Lung (tissue), 12 donors: ENCODE measurements around the gene ALKAL2. TPM values are rescaled to one million over a fixed set of nuclear protein-coding genes. Genes with fewer than 3 reads are reported as not detected.

Source experiments
- ATAC-seq: fragments of 200-7000 bp; cut with Tn5 transposase; one replicate; pipeline ENCODE4 v1.9.1; 2020; ENCODE audit warnings: moderate number of reproducible peaks; ENCODE audit not compliant: insufficient read depth, low FRiP score
- DNase-seq, 3 donors: peaks; one replicate each; pipeline ENCODE4 v3.0.0-alpha.2; 2013 to 2017
- H3K27ac ChIP-seq, 2 donors: one replicate each; pipeline ENCODE4 v1.5.1; 2013; ENCODE audit warnings: mild to moderate bottlenecking in 2 of 2, moderate library complexity in 2 of 2, control low read depth in 1 of 2, inconsistent platforms in 1 of 2, low read depth in 1 of 2, low read length in 1 of 2
- H3K27me3 ChIP-seq, 3 donors: one replicate each; pipeline ENCODE4 v1.5.1; 2013; ENCODE audit warnings: low read length in 2 of 3; ENCODE audit not compliant: control insufficient read depth in 3 of 3, insufficient read depth in 3 of 3
- H3K36me3 ChIP-seq, 4 donors: one replicate each; pipeline ENCODE4 v1.5.1; 2013; ENCODE audit warnings: low read length in 4 of 4, mild to moderate bottlenecking in 1 of 4, moderate library complexity in 1 of 4; ENCODE audit not compliant: control insufficient read depth in 4 of 4, insufficient read depth in 4 of 4
- H3K4me1 ChIP-seq, 5 donors: one replicate each; pipeline ENCODE4 v1.5.1; 2013; ENCODE audit warnings: low read length in 5 of 5, mild to moderate bottlenecking in 2 of 5, moderate library complexity in 1 of 5; ENCODE audit not compliant: control insufficient read depth in 5 of 5, insufficient read depth in 5 of 5
- H3K4me3 ChIP-seq: one replicate; pipeline ENCODE4 v1.5.1; 2013; ENCODE audit warnings: mild to moderate bottlenecking, control low read depth, moderate library complexity
- H3K9ac ChIP-seq, 2 donors: one replicate each; pipeline ENCODE4 v1.5.1; 2013; ENCODE audit warnings: low read length in 2 of 2, control low read depth in 1 of 2; ENCODE audit not compliant: insufficient read depth in 1 of 2
- H3K9me3 ChIP-seq, 4 donors: one replicate each; pipeline ENCODE4 v1.5.1; 2013; ENCODE audit warnings: low read length in 3 of 4, mild to moderate bottlenecking in 1 of 4, moderate library complexity in 1 of 4; ENCODE audit not compliant: control insufficient read depth in 4 of 4, insufficient read depth in 3 of 4
- WGBS, 2 donors: extraction: QIAGEN DNeasy Blood & Tissue Kit; methylation state at CpG; one replicate each; pipeline ENCODE4 v1.1.7; 2013; 5-methylcytosine and 5-hydroxymethylcytosine counted together
- polyA plus RNA-seq, 2 donors: library from polyadenylated mRNA; stranded (reverse); fragments of 200-250 nt; gene quantifications; one replicate each; pipeline ENCODE4 v1.2.1, GENCODE V29; 2013
- total RNA-seq, 2 donors: library from RNA; depleted of rRNA in 1 of 2; stranded (reverse); fragments of >200 nt in 1 of 2; gene quantifications; one replicate each; pipeline ENCODE4 v1.2.1, GENCODE V29; 2014 to 2021
- TF ChIP-seq, protein P1 (sequence below): IDR thresholded peaks from 2 replicates; pipeline ENCODE4 v1.5.1; 2012; ENCODE audit warnings: mild to moderate bottlenecking; ENCODE audit errors: control extremely low read depth, extremely low read depth
- donor health status: control.
- donor health status: control.
- donor health status: Bipolar disorder and iron deficiency.
- donor health status: healthy.
- donor health status: DM: yes; HTN: yes; CAD: no.

Gene ALKAL2
- total and polyA plus RNA-seq, 4 donors, result 13.4 to 31.3 (median 19.1) TPM

DNA sequence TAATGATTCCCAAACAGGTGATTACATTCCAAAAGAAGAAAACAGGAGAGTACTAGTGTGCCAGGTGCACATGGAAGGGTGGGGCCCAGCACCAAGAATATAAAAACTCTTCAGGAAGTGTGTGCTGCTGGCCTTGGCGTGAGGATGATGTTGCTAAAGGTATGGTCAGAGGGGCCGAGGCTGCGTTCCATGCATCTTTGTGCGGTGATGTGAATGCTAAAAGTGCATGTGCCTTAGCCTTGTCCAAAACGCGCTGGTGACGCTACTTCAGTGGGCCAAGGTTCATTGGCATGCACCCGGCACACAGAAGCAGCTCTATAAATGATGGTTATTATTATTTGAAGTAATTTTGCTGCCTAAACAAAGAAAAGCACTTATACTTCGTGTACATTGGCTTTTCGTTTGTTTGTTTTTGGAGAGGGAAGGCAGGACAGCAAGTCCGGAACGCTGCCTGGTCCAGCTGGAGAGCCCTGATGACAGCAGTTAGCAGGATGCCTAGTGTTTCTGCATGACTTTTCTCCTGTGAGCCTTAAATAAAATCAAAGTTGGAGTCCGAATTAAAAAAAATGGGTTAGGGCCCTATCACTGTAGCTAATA, 2.9 kb downstream of the ALKAL2 start:
- Histone ChIP-seq H3K4me1 (peaks cover 0 to 20% (median 7%) of the 10 kb centered on the region in 5 donors), H3K9ac (no peak overlapping the region), H3K4me3 (no peak overlapping the region), H3K36me3 (peaks cover 7 to 10% (median 8%) of the 10 kb centered on the region in 4 donors), H3K27ac (no peak overlapping the region), H3K9me3 (no peaks in the 10 kb centered on the region), H3K27me3 (peaks cover 6 to 21% (median 9%) of the 10 kb centered on the region in 3 donors)
- ATAC-seq (no peak), DNase-seq (no peak)
- 83 to 85% methylated on average over 13 of the region's 13 CpGs for WGBS, 2 donors
- TF ChIP-seq, protein P1, sequence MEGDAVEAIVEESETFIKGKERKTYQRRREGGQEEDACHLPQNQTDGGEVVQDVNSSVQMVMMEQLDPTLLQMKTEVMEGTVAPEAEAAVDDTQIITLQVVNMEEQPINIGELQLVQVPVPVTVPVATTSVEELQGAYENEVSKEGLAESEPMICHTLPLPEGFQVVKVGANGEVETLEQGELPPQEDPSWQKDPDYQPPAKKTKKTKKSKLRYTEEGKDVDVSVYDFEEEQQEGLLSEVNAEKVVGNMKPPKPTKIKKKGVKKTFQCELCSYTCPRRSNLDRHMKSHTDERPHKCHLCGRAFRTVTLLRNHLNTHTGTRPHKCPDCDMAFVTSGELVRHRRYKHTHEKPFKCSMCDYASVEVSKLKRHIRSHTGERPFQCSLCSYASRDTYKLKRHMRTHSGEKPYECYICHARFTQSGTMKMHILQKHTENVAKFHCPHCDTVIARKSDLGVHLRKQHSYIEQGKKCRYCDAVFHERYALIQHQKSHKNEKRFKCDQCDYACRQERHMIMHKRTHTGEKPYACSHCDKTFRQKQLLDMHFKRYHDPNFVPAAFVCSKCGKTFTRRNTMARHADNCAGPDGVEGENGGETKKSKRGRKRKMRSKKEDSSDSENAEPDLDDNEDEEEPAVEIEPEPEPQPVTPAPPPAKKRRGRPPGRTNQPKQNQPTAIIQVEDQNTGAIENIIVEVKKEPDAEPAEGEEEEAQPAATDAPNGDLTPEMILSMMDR, result no peak

DNA sequence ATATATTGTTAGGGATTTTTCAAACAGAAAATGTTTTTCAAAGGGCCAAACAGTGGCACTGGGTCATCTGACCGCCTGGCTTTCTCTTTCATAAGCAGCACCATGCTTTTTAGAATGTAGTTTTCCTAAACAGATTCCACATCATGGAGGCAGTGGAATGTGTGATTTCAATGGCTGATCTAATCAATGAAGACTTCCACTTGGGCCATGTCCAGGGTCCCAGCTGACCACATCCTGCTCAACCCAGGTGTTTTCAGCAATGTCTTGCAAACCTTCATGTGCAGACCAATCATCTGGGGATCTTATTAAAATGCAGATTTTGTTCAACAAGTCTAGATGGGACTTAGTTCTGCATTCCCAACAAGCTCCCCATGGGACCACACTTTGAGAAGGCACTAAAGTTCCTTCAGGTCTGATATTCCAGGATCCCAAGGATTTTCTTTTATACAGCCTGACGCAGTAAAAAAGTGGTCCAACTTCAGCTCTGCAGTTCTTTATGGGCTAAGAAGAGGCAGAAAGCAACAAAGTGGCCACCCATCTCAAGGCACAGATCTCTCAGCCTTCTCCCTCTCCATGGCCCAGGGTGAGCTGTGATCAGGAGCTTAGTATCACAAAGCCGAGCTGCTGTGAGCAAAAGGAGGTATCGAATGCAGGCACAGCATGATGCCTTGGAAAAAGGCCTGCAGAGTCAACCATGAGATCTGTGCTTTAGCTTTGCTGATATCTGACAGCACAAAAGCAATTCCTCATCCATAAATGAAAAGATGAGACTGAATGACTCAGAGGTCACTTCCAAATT, 3.7 kb downstream of the ALKAL2 start:
- WGBS, 2 donors, result 93 to 95% methylated on average over 4 of the region's 4 CpGs
- Histone ChIP-seq H3K9ac (no peak overlapping the region), H3K36me3 (peaks cover 10 to 11% (median 10%) of the 10 kb centered on the region in 4 donors)

DNA sequence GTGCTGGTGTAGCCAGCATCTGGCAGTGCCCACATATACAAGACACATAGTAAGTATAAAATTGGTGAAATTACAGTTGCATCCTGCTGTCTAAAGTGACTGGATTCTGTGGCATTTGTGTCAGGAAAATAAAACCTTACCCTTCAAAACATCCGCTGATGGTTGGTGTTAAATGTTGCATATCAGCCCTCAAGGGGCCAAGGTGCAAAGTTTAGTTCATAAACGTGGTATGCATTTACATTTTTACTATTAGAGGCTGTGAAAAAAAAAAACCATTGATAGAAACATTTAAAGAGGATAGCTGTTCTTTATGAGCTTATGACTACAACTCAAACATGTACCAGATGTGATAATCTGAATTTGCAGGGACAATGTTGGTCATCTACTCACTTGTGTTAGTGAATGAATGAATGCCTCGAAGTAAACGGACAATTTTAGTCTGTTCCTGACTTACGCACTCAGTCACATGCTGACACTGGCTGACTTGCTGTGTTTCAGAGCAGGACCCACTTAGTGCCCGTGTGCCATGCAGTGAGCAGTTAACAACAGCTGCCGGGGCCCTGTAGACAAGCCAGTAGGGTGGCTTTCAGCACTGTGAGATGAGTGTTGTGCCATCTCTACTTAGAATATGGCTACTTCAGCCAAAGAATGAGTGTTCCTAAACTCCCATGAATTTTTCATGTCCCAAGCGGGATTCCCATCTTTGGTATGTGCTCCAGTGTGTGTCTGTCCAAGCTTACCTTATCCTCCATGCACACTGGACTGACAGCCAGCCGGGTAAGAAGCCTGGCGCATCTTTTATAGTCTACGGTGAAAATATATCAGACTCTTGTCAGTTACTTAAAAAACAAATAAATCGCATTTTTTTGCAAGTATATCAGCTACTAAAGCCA, 5.3 kb downstream of the ALKAL2 start:
- DNase-seq (no peak), ATAC-seq (no peak)
- Histone ChIP-seq H3K27me3 (peaks cover 0 to 19% (median 6%) of the 10 kb centered on the region in 3 donors), H3K4me3 (no peak overlapping the region), H3K9me3 (no peaks in the 10 kb centered on the region), H3K4me1 (peaks cover 0 to 18% (median 3%) of the 10 kb centered on the region in 5 donors), H3K36me3 (peaks cover 14 to 19% (median 16%) of the 10 kb centered on the region in 4 donors), H3K9ac (no peak overlapping the region), H3K27ac (no peak overlapping the region)
- TF ChIP-seq, protein P1, result no peak
- 93 to 94% methylated on average over 12 of the region's 12 CpGs for WGBS, 2 donors

More for the DNA sequence above, 3.7 kb downstream of the ALKAL2 start:
- DNase-seq (no peak), ATAC-seq (no peak)
- H3K9me3 ChIP-seq, result no peaks in the 10 kb centered on the region
- peaks cover 0 to 15% (median 6%) of the 10 kb centered on the region in 5 donors for H3K4me1 ChIP-seq
- H3K4me3 ChIP-seq, result no peak overlapping the region
- H3K27me3 ChIP-seq, result peaks cover 5 to 19% (median 8%) of the 10 kb centered on the region in 3 donors
- TF ChIP-seq, protein P1, result no peak
- H3K27ac ChIP-seq, result no peak overlapping the region
